ENCODE data around the gene CEP250. TPM values are rescaled to one million over a fixed set of nuclear protein-coding genes. Genes with fewer than 3 reads are reported as not detected.
"Not testable (repeated sequence)": the region's sequence is repeated elsewhere in the genome, so short reads cannot be mapped to it uniquely, and the experiment has no call there.

CEP250 gene
- total and polyA plus RNA-seq, 2 donors = 12.5 to 17.6 TPM

DNA sequence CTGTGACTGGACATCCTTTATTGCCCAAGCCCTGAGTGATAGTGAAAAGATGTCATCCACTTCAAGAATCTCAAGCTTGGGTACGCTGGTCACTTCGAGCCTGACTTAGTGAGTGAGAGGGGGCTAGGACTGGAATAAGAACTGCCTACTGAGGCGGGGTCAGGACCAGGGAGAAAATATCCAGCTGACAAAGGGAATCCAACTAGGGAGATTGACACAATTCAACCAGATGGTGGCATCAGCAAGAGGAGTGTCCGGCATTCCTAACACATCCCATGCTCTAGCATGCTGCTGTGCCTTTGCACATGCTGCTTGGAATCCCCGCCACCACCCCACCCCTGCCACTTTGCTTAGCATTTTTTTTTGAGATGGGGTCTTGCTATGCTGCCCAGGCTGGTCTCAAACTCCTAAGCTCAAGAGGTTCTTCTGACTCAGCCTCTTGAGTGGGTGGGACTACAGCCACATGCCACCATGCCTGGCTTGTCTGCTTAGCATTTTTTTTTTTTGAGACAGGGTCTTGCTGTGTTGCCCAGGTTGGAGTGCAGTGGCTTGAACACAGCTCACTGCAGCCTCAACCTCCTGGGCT is 6.5 kb upstream of the CEP250 start:
- Histone ChIP-seq H3K4me3 (ENCODE audit: low read length in 2 of 2) (no peak overlapping the region), H3K27ac (ENCODE audit: low read depth in 1 of 2, low read length in 1 of 2) (no peak overlapping the region), H3K27me3 (ENCODE audit: control insufficient read depth in 2 of 2, insufficient read depth in 1 of 2, low read length in 1 of 2) (peaks cover 0 to 7% of the 10 kb centered on the region in 2 donors), H3K4me1 (ENCODE audit: control insufficient read depth in 2 of 2, insufficient read depth in 2 of 2, low read length in 2 of 2) (peaks cover 0 to 9% of the 10 kb centered on the region in 2 donors), H3K36me3 (ENCODE audit: control insufficient read depth in 2 of 2, insufficient read depth in 2 of 2, low read length in 1 of 2) (no peaks in the 10 kb centered on the region), H3K9me3 (ENCODE audit: control insufficient read depth in 2 of 2, insufficient read depth in 1 of 2, low read length in 1 of 2) (no peaks in the 10 kb centered on the region)
- no peak for DNase-seq (ENCODE audit: low read depth in 6 of 9, low spot score in 9 of 9)
- 96% methylated on average over 5 of the region's 5 CpGs for WGBS

DNA sequence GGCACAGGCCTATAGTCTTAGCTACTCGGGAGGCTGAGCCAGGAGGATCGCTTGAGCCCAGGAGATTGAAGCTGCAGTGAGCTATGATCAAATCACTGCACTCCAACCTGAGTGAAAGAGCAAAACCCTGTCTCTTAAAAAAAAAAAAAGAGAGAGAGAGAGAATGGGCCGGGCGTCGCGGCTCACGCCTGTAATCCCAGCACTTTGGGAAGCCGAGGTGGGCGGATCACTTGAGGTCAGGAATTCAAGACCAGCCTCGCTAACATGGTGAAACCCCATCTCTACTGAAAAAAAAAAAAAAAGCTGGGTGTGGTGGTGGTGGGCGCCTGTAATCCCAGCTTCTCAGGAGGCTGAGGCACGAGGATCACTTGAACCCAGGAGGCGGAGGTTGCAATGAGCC is 5.5 kb upstream of the CEP250 start:
- WGBS = 96% methylated on average over 13 of the region's 13 CpGs
- not testable (repeated sequence) for H3K4me3 ChIP-seq (ENCODE audit: low read length in 2 of 2); H3K36me3 ChIP-seq (ENCODE audit: control insufficient read depth in 2 of 2, insufficient read depth in 2 of 2, low read length in 1 of 2); H3K27ac ChIP-seq (ENCODE audit: low read depth in 1 of 2, low read length in 1 of 2); H3K27me3 ChIP-seq (ENCODE audit: control insufficient read depth in 2 of 2, insufficient read depth in 1 of 2, low read length in 1 of 2); H3K9me3 ChIP-seq (ENCODE audit: control insufficient read depth in 2 of 2, insufficient read depth in 1 of 2, low read length in 1 of 2); DNase-seq (ENCODE audit: low read depth in 6 of 9, low spot score in 9 of 9)
- H3K4me1 ChIP-seq (ENCODE audit: control insufficient read depth in 2 of 2, insufficient read depth in 2 of 2, low read length in 2 of 2) = peaks cover 0 to 13% of the 10 kb centered on the region in 2 donors

DNA sequence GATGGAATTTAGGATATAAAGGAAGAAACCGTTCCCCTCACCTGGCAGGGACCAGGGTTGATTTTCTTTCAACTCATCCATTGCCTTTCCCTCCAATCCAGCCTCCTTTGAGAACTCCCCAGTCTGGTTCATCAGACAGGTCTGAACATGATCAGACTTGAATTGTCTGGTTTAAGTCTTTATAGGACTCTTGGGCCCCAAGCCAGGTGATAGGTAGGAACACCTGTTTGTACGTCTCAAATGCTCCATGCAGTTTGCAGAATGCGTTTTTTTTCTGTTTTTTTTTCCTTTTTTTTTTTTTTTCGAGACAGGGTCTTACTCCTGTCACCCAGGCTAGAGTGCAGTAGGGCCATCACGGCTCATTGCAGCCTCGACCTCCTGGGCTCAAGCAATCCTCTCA is 4.1 kb upstream of the CEP250 start:
- Histone ChIP-seq H3K36me3 (ENCODE audit: control insufficient read depth in 2 of 2, insufficient read depth in 2 of 2, low read length in 1 of 2) (no peaks in the 10 kb centered on the region), H3K9me3 (ENCODE audit: control insufficient read depth in 2 of 2, insufficient read depth in 1 of 2, low read length in 1 of 2) (no peaks in the 10 kb centered on the region), H3K4me1 (ENCODE audit: control insufficient read depth in 2 of 2, insufficient read depth in 2 of 2, low read length in 2 of 2) (peaks cover 4 to 18% of the 10 kb centered on the region in 2 donors), H3K27me3 (ENCODE audit: control insufficient read depth in 2 of 2, insufficient read depth in 1 of 2, low read length in 1 of 2) (peaks cover 0 to 5% of the 10 kb centered on the region in 2 donors), H3K27ac (ENCODE audit: low read depth in 1 of 2, low read length in 1 of 2) (no peak overlapping the region), H3K4me3 (ENCODE audit: low read length in 2 of 2) (no peak overlapping the region)
- peak in 1 of 9 donors; percentile 45 for DNase-seq (ENCODE audit: low read depth in 6 of 9, low spot score in 9 of 9)
- WGBS = 92% methylated on average over 6 of the region's 6 CpGs

DNA sequence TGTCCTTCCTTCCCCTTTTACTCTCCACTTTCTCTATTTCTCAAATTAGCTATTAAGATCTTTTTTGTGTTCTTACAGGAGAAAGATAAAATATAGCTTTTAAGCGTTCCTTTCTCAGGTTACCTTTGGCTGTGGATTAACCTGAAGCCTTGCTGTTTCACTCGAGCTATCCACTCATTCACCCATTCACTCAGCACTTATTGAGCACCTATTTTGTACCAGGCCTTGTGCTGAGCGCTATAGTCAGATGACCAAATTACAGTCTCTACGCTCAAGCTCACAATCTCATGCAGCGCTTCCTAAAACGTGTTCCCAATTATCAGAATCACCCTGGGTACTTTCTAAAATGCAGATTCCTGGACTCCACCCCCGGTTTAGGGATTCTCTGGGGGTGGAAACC is 1.8 kb upstream of the CEP250 start:
- no peaks in the 10 kb centered on the region for H3K9me3 ChIP-seq (ENCODE audit: control insufficient read depth in 2 of 2, insufficient read depth in 1 of 2, low read length in 1 of 2)
- peaks cover 6 to 21% of the 10 kb centered on the region in 2 donors for H3K4me1 ChIP-seq (ENCODE audit: control insufficient read depth in 2 of 2, insufficient read depth in 2 of 2, low read length in 2 of 2)
- no peak for DNase-seq (ENCODE audit: low read depth in 6 of 9, low spot score in 9 of 9)
- WGBS = 95% methylated on average over 7 of the region's 7 CpGs
- H3K4me3 ChIP-seq (ENCODE audit: low read length in 2 of 2) = no peak overlapping the region
- no peak overlapping the region for H3K27ac ChIP-seq (ENCODE audit: low read depth in 1 of 2, low read length in 1 of 2)
- H3K36me3 ChIP-seq (ENCODE audit: control insufficient read depth in 2 of 2, insufficient read depth in 2 of 2, low read length in 1 of 2) = no peaks in the 10 kb centered on the region
- H3K27me3 ChIP-seq (ENCODE audit: control insufficient read depth in 2 of 2, insufficient read depth in 1 of 2, low read length in 1 of 2) = no peaks in the 10 kb centered on the region

DNA sequence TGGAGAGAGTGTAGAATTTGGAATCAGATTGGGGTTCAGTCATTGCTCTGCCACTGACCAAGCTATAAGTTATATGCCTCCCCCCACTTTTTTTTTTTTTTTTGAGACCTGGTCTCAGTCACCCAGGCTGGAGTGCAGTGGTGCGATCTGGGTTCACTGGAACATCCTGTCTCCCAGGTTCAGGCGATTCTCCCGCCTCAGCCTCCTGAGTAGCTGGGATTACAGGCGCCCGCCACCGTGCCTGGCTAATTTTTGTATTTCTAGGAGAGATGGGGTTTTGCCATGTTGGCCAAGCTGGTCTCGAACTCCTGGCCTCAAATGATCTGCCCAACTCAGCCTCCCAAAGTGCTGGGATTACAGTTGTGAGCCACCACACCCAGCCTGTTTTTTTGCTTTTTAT is 1.3 kb downstream of the CEP250 start:
- Histone ChIP-seq H3K36me3 (ENCODE audit: control insufficient read depth in 2 of 2, insufficient read depth in 2 of 2, low read length in 1 of 2) (peaks cover 13 to 18% of the 10 kb centered on the region in 2 donors), H3K4me1 (ENCODE audit: control insufficient read depth in 2 of 2, insufficient read depth in 2 of 2, low read length in 2 of 2) (peaks cover 6 to 17% of the 10 kb centered on the region in 2 donors)
- H3K9me3 ChIP-seq (ENCODE audit: control insufficient read depth in 2 of 2, insufficient read depth in 1 of 2, low read length in 1 of 2); DNase-seq (ENCODE audit: low read depth in 6 of 9, low spot score in 9 of 9); H3K27me3 ChIP-seq (ENCODE audit: control insufficient read depth in 2 of 2, insufficient read depth in 1 of 2, low read length in 1 of 2); H3K27ac ChIP-seq (ENCODE audit: low read depth in 1 of 2, low read length in 1 of 2); H3K4me3 ChIP-seq (ENCODE audit: low read length in 2 of 2): not testable (repeated sequence)
- 96% methylated on average over 7 of the region's 7 CpGs for WGBS

DNA sequence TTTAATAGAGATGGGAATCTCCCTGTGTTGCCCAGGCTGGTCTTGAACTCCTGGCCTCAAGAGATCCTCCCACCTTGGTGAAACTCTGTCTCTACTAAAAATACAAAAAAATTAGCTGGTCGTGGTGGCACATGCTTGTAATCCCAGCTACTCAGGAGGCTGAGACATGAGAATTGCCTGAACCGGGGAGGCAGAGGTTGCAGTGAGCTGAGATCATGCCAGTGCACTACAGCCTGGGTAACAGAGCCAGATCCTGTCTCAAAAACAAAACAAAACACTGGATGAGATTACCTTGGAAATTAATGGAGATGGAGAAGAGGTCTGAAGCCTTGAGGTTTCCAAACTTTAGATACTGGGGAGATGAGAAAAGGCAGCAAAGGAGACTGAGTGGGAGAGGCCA is 2.1 kb downstream of the CEP250 start:
- not testable (repeated sequence) for DNase-seq (ENCODE audit: low read depth in 6 of 9, low spot score in 9 of 9); H3K27ac ChIP-seq (ENCODE audit: low read depth in 1 of 2, low read length in 1 of 2); H3K9me3 ChIP-seq (ENCODE audit: control insufficient read depth in 2 of 2, insufficient read depth in 1 of 2, low read length in 1 of 2); H3K4me3 ChIP-seq (ENCODE audit: low read length in 2 of 2); H3K27me3 ChIP-seq (ENCODE audit: control insufficient read depth in 2 of 2, insufficient read depth in 1 of 2, low read length in 1 of 2)
- Histone ChIP-seq H3K4me1 (ENCODE audit: control insufficient read depth in 2 of 2, insufficient read depth in 2 of 2, low read length in 2 of 2) (peaks cover 6 to 21% of the 10 kb centered on the region in 2 donors), H3K36me3 (ENCODE audit: control insufficient read depth in 2 of 2, insufficient read depth in 2 of 2, low read length in 1 of 2) (peaks cover 20 to 25% of the 10 kb centered on the region in 2 donors)
- 89% methylated on average over 2 of the region's 2 CpGs for WGBS

DNA sequence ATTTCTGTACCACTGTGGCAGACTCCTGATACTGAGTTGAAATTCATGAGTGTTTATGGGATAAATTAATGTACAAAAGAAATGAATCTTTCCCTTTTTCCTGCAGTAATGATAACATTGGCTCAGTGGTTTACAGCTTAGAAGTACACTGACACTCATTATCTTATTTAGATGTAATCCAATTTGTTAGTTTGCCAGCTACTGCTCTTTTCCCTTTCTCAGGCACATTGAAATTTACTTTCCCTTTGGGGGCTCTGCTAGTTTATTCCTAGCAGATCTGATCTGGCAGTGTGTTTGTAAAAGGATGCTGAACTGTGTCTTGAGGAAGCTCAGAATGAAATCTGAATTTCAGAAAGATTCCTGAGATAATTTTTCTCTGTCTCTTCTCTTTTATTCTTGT is 3.0 kb downstream of the CEP250 start:
- no peaks in the 10 kb centered on the region for H3K9me3 ChIP-seq (ENCODE audit: control insufficient read depth in 2 of 2, insufficient read depth in 1 of 2, low read length in 1 of 2)
- no peak overlapping the region for H3K27ac ChIP-seq (ENCODE audit: low read depth in 1 of 2, low read length in 1 of 2)
- peaks cover 22 to 29% of the 10 kb centered on the region in 2 donors for H3K36me3 ChIP-seq (ENCODE audit: control insufficient read depth in 2 of 2, insufficient read depth in 2 of 2, low read length in 1 of 2)
- H3K4me1 ChIP-seq (ENCODE audit: control insufficient read depth in 2 of 2, insufficient read depth in 2 of 2, low read length in 2 of 2) = peaks cover 6 to 21% of the 10 kb centered on the region in 2 donors
- DNase-seq (ENCODE audit: low read depth in 6 of 9, low spot score in 9 of 9) = no peak
- H3K27me3 ChIP-seq (ENCODE audit: control insufficient read depth in 2 of 2, insufficient read depth in 1 of 2, low read length in 1 of 2) = no peaks in the 10 kb centered on the region
- H3K4me3 ChIP-seq (ENCODE audit: low read length in 2 of 2) = no peak overlapping the region

DNA sequence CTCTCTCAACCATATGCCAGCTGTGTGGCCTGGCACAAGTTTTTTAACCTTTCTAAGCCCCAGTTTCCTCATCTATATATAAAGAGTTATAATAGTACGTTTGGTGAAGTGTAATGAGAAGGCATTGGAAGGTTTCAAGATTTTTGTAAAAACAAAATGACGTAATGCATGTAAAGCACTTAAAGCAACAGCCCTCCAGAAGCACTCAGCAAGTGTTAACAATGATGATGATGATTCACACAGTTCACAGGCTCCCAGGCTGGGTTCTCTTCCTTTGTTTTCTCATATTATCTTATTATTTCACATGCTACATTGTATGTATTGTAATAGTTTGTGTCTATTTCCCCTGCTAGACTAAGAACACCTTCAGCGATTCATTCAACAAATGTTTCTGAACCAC is 6.2 kb downstream of the CEP250 start:
- H3K27ac ChIP-seq (ENCODE audit: low read depth in 1 of 2, low read length in 1 of 2) = no peak overlapping the region
- no peaks in the 10 kb centered on the region for H3K27me3 ChIP-seq (ENCODE audit: control insufficient read depth in 2 of 2, insufficient read depth in 1 of 2, low read length in 1 of 2)
- H3K4me3 ChIP-seq (ENCODE audit: low read length in 2 of 2) = no peak overlapping the region
- peaks cover 37 to 53% of the 10 kb centered on the region in 2 donors for H3K36me3 ChIP-seq (ENCODE audit: control insufficient read depth in 2 of 2, insufficient read depth in 2 of 2, low read length in 1 of 2)
- 97% methylated on average over 3 of the region's 3 CpGs for WGBS
- H3K9me3 ChIP-seq (ENCODE audit: control insufficient read depth in 2 of 2, insufficient read depth in 1 of 2, low read length in 1 of 2) = no peaks in the 10 kb centered on the region
- H3K4me1 ChIP-seq (ENCODE audit: control insufficient read depth in 2 of 2, insufficient read depth in 2 of 2, low read length in 2 of 2) = peaks cover under 1 to 6% of the 10 kb centered on the region in 2 donors
- no peak for DNase-seq (ENCODE audit: low read depth in 6 of 9, low spot score in 9 of 9)

DNA sequence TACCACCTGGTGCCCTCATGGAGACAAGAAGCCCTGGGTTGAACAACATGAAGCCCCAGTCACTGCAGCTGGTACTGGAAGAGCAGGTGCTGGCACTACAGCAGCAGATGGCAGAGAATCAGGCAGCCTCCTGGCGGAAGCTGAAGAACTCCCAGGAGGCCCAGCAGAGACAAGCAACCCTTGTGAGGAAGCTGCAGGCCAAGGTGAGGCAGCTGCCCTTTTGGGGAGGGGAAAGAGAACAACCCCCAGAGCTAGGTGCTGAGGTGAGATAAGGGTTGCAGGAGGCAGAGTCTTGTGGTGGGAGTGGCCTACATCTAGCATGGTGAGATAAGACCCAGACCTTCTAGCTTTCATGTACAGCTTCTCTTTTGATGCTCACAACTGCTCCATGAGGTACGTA is 7.0 kb downstream of the CEP250 start:
- H3K4me3 ChIP-seq (ENCODE audit: low read length in 2 of 2) = no peak overlapping the region
- no peak for DNase-seq (ENCODE audit: low read depth in 6 of 9, low spot score in 9 of 9)
- 91% methylated on average over 2 of the region's 2 CpGs for WGBS

More for the DNA sequence above, 7.0 kb downstream of the CEP250 start:
- Histone ChIP-seq H3K9me3 (ENCODE audit: control insufficient read depth in 2 of 2, insufficient read depth in 1 of 2, low read length in 1 of 2) (no peaks in the 10 kb centered on the region), H3K4me1 (ENCODE audit: control insufficient read depth in 2 of 2, insufficient read depth in 2 of 2, low read length in 2 of 2) (peaks cover 0 to 4% of the 10 kb centered on the region in 2 donors), H3K27ac (ENCODE audit: low read depth in 1 of 2, low read length in 1 of 2) (no peak overlapping the region), H3K27me3 (ENCODE audit: control insufficient read depth in 2 of 2, insufficient read depth in 1 of 2, low read length in 1 of 2) (no peaks in the 10 kb centered on the region), H3K36me3 (ENCODE audit: control insufficient read depth in 2 of 2, insufficient read depth in 2 of 2, low read length in 1 of 2) (peaks cover 45 to 57% of the 10 kb centered on the region in 2 donors)

All from thymus (tissue), 11 donors.